HG03095 (cell line): ENCODE results near the gene UBALD2.
"Not testable (repeated sequence)": the region's sequence is repeated elsewhere in the genome, so short reads cannot be mapped to it uniquely, and the experiment has no call there.

Experiments
- ATAC-seq: cut with Tn5 transposase; IDR thresholded peaks from one replicate; pipeline ENCODE4 v1.9.1; 2021; ENCODE audit warnings: moderate library complexity; ENCODE audit not compliant: unreplicated experiment

UBALD2 gene

DNA sequence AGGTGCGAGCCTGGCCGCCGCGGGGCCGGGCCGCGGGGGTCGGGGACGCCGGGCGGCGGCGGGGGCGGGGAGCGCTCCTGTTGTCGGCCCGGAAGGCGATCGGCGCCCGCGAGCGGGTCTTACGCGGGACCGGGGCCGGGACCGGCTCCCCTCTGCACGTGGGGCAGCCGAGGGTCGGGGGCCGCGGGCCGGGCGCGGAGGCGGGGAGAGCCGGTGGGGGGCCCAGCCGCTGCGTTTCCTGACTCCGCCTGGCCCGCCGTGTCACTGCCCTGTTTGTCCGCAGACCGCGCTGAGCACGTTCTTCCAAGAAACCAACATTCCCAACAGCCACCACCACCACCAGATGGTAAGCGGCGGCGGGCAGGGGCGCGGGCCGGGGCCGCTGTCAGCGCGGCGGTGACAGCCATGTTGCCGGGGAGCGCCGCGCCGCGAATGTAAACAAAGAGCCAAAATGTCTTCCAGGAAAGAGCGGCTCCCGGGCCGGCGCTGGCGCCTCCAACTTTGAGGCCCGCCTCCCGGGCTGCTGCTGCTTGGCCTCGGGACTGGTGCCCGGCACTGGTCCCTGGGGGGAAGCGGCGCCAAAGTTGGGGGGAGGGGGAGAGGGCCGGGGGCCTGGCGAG lies 586 bp downstream of the UBALD2 start:
- ATAC-seq = no peak

GRCh38 chr17:76266244-76266938 lies 1.2 kb downstream of the UBALD2 start:
- ATAC-seq = no peak

DNA sequence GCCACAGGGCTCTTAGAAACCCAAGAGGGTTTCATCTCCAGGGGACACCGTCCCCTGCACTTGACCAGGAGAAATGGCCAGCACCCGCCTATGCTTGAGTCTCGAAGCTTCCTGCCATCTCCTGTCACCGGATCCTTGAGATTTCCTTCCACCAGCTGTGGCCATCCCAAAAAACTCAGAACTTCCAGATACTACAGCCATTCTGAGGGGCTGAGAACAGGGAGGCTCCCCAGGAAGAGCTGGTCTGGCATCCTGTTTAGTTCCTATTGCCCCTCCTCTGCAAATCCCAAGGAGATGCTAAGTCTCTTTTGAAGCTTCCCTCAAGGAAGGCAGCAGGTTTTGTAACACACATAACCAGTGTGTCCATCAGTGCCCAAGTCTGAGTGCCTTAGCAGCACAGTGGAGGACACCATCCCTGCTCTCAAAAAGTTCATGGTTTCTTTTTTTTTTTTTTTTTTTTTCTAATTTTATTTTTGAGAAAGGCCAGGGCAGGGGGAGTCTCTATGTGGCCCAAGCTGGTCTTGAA lies 2.0 kb downstream of the UBALD2 start:
- ATAC-seq = no peak

DNA sequence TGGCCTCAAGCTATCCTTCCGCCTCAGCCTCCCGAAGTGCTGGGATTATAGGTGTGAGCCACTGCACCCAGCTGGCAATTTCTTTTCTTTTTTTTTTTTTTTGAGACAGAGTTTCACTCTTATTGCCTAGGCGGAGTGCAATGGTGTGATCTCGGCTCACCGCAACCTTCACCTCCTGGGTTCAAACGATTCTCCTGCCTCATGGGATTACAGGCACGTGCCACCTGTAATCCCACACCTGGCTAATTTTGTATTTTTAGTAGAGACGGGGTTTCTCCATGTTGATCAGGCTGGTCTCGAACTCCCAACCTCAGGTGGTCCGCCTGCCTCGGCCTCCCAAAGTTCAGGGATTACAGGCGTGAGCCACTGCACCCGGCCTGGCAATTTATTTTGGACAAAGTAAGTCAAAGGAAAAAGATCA lies 2.4 kb downstream of the UBALD2 start:
- ATAC-seq = not testable (repeated sequence)

DNA sequence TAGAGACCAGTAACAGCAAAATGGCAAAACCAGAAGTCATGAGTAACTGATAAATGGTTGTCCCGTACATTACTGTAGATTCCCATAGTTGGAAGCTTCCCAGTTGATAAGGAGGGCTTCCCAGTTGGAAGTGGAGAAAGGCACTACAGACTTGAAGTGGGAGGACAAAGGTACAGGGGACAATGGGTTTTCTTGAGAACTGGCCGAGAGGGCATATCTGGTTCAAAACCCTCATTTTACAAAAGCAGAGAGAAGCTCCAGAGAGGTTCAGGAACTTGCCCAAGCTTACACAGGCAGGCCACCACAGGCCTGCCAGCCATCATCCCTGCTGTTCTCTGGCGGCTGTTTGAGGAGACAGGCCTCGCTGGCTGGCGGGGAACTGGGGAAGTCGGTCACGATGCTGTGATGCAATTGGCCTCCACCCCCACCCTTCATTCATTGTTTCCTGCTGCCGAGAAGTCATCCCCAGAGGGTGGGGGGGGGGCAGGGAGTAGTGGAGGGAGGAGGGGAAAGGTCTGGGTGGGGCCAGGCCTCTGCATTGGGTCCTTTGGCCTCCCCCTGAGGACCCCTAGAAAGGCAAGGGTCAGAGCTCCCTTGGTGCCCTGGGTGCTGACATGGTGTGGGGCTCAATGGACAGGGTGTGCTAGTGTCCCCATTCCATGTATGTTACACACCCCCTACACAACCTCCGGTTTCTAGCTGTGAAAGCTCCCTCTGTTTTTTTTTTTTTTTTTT lies 3.0 kb downstream of the UBALD2 start:
- no peak for ATAC-seq

GRCh38 chr17:76268991-76269981 lies 4.1 kb downstream of the UBALD2 start:
- ATAC-seq = no peak

GRCh38 chr17:76270127-76270592 lies 5.0 kb downstream of the UBALD2 start:
- no peak for ATAC-seq

DNA sequence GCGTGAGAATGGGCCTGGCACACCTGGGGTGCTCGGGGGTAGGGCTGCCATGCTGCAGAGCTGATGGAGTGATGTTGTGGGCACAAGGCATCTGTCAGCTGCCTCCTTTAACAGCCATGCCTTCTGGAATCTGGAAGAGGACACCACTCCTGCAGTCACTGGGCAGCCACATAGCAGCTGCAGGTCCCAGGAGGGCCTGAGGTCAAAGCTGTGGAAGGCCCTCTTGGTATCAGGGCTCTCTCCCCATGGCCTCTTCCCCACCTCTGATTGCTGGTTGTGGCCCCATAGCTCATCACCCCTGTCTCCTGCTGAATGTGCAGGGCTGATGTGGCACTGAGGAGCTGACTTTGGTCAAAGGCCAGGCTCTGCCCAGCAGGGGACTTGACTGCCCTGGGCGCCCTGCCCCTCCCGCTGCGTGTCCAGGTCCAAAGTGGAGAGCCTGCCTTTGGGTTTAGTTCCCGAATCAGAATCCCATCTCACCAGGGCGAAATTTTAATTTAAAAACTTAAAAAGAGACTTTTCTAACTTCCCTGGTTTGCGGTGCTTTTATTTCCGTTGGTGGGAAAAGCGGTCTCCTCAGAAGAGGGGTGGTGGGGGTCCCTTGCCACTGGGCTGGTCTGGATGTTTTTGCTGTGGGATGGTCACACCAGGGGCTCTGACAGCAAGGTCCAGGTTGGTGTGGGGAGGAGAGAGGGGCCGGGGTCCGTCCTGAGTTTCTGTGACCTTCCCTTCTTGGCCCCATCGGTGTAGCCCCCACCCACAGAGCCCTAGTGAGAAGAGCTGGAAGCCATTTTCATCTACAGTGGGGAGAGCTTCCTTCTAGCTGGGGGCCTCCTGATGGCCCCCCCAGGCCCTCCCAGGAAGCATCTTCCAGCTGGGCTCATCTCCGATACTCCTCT lies 5.9 kb downstream of the UBALD2 start:
- no peak for ATAC-seq

GRCh38 chr17:76271669-76272540 lies 6.8 kb downstream of the UBALD2 start:
- ATAC-seq = peak; percentile 44

- peak; percentile 11 for ATAC-seq
Observed at GRCh38 chr17:76272541-76273444, 7.6 kb downstream of the UBALD2 start.

DNA sequence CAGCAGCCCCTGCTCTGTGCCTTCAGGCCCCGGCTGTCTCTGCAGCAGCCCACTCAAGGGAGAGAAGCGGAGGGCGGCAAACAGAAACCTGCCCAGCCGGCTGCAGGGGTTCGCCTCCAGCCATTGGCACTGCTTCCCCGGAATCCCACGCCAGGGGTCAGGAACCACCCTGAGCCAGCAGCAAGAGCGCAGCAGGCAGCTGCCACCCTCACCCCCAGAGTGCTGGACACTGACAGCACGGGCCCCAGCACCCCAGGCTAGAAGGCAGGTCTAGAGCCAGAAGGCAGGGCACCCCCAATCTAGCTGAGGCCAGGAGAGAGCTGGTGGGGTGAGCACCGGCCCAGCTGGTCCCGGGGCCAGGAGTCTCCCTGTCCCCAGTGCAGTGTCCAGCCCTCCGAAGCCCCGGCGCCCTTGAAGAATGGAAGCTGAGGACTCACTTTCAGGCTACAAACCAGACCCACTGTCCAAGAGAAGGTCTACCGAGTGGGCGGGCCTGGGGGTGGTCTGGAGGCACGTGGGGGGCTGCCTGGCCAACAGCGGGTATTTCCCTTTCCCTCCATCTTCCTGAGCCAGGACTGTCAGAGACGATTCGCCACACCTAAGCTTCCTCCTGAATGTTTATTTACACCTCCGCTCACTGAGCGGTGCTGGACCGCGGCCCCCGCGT lies 8.4 kb downstream of the UBALD2 start:
- ATAC-seq = no peak

- no peak for ATAC-seq
Observed at GRCh38 chr17:76274112-76274956, 9.2 kb downstream of the UBALD2 start.

- ATAC-seq = no peak
Observed at GRCh38 chr17:76275382-76276068, 10.4 kb downstream of the UBALD2 start.

GRCh38 chr17:76276069-76276431 lies 10.9 kb downstream of the UBALD2 start:
- no peak for ATAC-seq

DNA sequence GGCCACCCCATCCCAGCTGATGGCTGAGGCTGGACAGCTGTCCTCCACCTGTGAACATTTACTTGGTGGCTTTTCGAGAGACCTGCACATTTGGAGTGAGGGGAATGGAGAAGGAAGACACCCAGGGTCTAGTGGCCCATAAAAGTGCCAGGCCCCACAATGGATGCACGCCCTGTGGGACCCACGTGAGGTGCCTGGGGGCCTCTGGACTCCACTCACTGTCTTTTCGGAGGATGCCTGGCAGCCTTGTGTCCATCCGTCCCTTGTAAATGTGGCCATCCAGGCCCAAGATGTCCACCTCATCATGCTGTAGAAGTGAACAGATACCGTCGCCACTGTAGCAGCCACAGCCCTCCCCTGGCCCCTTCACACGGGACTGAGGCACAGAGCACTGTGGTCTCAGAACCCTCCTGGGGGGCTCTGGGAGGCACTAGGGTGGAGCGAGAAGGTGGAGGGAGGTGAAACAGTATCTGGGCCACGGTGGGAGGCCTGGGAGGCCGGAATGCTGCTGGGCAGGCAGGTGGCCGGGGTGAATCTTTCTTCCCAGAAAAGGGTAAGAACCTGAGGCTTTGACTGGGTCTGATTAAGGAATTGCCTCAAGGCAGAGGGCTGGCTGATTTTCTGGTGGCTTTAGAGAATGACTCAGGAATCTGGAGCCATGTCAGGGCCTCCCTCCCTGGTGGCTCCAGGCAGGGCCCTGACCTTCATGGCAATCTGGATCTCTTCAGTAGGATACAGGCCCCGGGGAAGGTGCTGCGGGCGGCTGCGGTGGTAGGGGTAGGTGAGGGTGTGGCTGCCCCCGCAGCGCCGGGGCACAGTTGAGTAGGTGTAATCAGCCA lies 11.5 kb downstream of the UBALD2 start:
- ATAC-seq = no peak
